Stimulated activated CD4-positive, alpha-beta T cell treated with anti-CD3 and anti-CD28 coated beads, Interleukin-2, amount 100 ng/mL, for 4 hours (primary cell): Measurements from ENCODE around the gene CREB3L1.

ENCODE experiments used
- DNase-seq: peaks from one replicate; pipeline ENCODE4 v3.0.0-alpha.2; 2020; ENCODE audit warnings: low read depth

CREB3L1 gene

GRCh38 chr11:46327829-46328228 is 50.4 kb downstream of the CREB3L1 start:
- no peak for DNase-seq

- no peak for DNase-seq
These were observed 52.7 kb downstream of the CREB3L1 start for GRCh38 chr11:46330154-46330553.

DNA sequence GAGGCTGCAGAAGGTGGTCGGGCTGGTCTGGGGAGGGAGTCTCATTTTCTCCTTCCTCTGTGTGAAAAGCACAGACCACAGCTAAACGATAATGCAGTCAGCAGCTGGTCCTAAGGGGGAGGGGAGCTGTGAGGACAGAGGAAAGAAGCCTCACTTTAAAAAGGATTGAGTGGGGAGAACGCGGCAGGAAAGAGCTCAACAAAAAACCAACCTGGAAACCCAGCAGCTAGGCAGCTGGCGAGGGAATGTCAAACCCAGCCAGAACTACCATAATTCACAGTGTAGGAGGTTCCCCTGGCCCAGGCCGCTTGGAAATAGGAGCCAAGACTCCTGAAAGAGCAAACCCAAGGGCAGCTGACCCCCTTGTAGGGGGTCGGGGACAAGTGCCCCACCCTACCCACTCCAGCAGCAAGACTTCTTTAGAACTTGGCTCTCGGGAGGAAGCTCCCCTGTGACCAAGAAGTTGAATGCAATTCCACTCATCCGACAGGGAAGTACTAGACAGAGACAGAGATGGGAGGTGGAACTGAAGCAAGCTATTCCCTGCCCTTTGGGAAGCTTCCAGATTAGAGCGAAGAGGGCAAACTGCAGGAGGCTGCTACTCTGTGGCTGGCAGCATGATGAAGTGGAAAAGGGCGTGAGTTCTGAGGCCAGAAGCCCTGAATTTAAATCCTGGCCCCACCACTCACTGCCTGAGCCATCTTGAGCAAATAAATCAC is 53.3 kb downstream of the CREB3L1 start:
- DNase-seq: no peak

DNA sequence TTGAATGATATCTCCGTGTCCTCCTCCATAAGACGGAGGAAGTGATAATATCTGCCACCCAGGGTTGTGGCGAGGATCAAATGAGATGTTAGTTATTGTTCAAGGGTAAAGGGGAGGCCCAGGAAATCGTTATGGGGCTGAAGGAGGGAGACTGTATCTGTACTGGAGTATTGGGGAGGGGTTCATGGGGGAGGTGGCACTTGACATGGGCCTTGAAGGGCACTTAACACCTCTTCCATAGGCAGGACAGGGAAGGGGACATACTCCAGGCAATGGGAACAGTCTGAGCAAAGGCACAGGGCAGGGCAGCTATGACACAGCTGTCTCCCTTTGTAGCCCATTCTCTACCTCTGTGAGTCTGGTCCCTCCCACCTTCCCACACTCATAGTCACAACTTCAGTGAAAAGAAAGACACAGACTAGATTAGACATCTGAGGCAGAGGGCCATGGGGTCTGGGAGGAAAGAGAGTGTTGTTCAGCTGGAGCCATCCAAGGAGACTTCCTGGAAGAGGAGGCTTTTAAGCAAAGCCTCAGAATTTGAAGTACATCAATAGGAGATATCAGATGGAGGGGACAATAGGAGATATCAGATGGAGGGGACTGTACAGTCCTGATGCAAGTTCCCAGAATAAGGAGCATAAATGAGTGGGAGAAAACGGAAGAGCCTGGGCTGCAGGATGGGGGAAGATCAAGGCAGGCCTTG is 54.0 kb downstream of the CREB3L1 start:
- DNase-seq: no peak

DNA sequence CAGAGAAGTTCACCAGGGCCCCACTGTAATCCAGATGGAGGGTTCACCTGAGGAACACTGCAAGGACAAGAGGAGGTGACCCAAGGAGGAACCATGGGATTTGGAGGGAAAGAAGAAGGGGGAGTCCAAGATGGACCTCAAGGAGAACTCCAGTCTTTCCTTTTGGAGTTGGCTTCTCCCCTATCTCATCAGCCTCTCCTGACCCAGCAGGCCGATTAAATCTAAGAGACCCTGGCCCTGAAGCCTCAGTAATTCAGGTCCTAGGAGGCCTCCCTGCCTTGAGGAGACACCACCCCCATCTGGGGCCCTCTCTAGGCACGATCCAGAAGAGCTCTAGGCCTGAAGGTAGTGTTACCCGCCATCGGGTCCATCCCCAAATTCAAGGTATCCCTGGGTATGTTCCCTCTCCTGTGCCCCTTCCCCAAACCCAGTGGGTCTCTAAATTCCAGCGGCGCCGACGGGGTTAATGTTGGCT is 54.7 kb downstream of the CREB3L1 start:
- DNase-seq: no peak

DNA sequence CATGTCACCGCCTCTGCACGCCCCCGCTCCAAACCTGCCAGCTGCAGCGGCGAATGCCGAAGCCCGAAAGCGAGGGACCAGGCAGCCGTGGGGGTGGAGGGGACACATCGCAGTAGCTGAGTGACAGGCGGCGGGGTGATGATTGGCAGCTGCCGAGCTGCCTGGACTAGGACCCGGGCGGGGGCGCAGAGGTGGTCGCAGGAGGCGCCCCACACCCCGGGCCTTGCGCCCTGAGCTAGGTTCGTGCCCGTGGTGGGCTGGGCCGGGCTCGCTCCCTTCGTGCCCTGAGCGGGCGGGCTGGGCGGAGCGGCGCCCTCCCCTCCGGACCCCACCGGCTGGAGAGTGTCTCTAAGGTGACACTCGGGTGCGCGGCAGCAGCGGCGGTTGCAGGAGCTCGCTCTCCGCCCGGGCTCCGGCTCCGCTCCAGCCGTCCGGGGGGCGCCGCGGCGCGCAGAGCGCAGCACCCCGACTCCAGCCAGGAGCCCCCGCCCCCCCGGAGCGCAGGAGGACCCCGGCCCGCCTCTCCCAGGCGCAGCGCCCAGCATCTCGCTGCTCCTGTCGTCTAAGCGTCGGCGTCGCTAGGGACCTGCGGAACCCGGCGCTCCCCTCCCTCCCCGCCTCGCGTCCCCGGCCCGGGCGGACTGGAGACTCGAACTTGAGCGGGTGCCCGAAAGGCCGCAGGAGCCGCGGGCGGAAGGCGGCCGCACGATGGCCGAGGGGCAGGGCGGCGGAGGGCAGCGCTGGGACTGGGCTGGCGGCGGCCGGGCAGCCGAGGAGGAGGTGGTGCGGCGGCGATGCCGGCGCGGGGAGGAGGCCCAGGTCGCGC is 55.3 kb downstream of the CREB3L1 start:
- peak; percentile 73 for DNase-seq

- no peak for DNase-seq
These were observed 56.0 kb downstream of the CREB3L1 start for GRCh38 chr11:46333394-46333947.

GRCh38 chr11:46334211-46334610 is 56.7 kb downstream of the CREB3L1 start:
- DNase-seq: no peak

- no peak for DNase-seq
These were observed 57.8 kb downstream of the CREB3L1 start for GRCh38 chr11:46335271-46335670.

DNA sequence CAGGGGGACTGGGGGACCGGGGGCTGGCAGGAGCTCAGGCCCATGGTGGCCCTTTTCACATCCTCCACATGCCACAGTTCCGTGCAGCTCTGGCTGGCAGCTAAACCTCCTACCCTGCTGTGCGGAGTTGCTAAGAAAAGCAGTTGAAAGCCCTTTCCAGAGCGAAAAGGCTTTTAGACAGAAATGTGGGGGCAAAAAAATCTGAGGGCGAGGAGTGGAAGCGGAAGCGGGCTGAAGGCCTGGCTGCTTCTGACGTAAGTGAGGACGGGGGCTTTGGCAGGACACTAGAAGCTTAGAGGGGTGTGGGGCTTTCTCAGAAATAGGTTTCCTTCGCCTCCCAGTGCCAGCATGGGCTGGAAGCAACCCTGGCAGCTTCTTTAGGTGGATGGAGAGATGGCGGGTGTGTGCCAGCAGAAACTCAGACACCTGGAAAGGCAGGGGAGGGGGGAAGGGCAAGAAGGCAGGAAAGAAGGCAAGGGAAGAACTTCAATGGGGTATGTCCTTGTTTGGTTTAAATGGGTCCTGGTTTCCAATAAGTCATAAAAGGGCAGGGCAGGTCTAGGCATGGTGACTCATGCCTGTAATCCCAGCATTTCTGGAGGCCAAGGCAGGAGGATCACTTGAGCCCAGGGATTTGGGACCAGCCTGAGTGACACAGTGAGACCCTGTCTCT is 58.6 kb downstream of the CREB3L1 start:
- no peak for DNase-seq

DNA sequence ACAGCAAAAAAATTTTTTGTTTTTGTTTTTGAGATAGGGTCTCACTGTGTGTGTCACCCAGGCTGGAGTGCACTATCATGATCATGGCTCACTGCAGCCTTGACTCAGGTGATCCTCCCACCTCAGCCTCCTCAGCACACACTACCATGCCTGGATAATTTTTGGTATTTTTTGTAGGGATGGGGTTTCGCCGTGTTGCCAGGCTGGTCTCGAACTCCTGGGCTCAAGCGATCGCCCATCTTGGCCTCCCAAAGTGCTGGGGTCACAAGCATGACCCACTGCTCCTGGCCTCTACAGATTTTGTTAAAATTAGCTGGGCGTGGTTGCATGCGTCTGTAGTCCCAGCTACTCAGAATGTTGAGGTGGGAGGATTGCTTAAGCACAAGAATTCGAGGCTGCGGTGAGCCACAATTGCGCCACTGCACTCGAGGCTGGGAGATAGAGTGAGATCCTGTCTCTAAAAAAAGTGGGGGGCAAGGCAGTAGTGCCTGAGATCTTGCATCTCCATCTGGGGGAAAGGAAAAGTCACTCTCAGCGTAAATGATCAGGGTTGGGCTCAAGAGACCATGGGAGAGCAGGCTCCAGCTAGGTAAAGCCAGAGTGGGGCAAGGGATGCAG is 59.2 kb downstream of the CREB3L1 start:
- DNase-seq: no peak

- DNase-seq: no peak
These were observed 60.3 kb downstream of the CREB3L1 start for GRCh38 chr11:46337626-46338345.

- no peak for DNase-seq
These were observed 61.1 kb downstream of the CREB3L1 start for GRCh38 chr11:46338636-46338987.

GRCh38 chr11:46338988-46339666 is 61.7 kb downstream of the CREB3L1 start:
- no peak for DNase-seq

- DNase-seq: no peak
These were observed 62.4 kb downstream of the CREB3L1 start for GRCh38 chr11:46339816-46340215.

DNA sequence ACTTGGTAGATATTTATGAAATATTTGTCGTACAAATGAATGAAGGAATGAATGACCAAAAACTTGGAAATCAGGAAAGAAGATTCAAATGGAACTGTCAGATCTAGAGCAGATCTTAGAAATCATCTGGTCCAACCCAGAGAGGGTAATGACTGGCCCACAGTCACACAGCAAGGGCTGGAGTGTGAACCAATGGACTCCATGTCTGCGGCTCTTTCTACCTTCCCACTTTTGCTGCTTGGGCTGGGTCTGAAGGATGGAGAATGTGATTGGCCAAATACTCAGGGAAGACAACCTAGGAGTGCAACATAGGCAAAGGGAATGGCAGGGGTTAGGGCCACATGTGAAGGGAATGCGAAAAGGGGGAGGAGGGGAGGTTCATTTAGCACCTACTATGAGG is 64.0 kb downstream of the CREB3L1 start:
- no peak for DNase-seq

DNA sequence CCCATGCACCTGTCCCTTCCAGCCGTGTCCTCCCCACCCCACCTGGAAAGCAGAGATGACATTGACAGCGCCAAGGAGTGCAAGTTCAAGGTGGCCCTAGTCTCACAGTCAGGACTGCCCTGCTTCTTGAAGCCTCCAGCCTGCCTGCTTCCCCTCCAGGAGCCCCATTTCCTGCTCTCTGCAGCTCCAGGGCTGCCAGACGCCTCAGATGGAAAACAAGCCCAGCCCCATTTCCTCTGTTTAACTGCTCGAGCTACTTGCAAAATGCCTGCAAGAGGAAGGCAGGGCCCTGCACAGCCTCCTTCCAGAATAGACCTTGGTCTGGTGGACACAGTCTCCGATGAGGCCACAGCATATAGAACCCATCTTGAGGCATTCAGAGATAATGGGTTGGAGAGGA is 64.8 kb downstream of the CREB3L1 start:
- DNase-seq: no peak

GRCh38 chr11:46343520-46343919 is 66.1 kb downstream of the CREB3L1 start:
- no peak for DNase-seq

DNA sequence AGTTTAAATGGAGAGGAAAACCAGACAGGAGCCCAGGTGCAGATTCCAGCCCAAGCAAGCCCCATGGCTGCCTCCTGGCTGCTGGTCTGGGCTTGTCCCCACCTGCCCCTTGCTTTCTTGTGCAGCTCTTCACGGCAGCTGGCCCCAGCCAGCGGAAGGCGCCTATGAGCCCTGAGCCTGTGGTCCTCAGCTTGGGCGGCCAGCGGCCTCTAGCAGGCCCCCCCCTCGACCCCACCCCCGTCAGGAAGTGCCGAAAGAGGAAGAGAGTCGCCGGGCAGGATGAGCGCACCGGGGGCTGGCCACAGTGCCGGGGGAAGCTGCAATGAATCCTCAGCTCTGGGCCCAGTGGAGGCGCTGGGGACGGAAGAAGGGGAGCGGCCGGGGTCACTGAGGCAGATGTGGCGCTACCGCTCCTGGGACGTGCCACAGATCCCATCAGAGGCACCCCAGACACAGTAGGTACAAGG is 67.7 kb downstream of the CREB3L1 start:
- DNase-seq: no peak

- no peak for DNase-seq
These were observed 68.5 kb downstream of the CREB3L1 start for GRCh38 chr11:46345881-46346484.
